ENCODE data around the gene ATP2A1. TPM values are rescaled to one million over a fixed set of nuclear protein-coding genes. Genes with fewer than 3 reads are reported as not detected.
"Not testable (repeated sequence)": the region's sequence is repeated elsewhere in the genome, so short reads cannot be mapped to it uniquely, and the experiment has no call there.

The ATP2A1 gene
- total and polyA plus RNA-seq, 2 donors: 0.57 to 1.2 TPM

DNA sequence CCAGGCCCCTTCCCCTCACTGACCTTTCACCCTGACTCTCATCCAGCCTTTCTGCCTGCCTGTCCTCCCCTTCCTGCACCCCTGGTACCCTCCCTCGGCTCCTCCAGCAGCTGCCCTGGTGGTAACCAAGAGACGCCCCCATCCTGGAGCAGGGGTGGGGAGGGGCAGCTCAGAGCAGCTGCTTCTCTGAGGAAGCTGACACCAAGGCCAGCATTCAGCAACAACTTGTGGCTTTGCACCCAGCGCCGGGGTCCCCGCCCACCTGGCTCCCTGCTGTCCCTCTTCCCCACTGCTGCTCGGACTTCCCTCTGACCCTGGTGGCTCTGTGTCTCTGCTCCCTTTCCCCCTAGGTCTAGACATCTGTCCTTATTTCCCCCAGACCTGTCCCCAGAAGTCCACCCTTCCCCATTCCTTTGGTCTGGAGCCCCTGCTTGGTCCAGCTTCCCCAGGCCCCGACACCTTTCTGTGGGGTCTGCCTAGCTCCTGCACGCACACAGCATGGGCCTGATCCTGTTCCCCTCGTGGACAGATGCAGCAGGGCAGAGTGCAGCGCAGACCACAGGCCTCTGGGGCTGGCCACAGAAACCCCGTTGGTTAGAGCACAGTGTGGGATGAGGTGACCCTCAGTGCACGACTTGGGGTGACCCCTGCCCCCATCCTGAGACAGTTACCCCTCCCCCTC, 1.2 kb upstream of the ATP2A1 start:
- Histone ChIP-seq H3K4me1 (ENCODE audit: control insufficient read depth in 2 of 2, insufficient read depth in 2 of 2, low read length in 2 of 2) (peaks cover 11 to 42% of the 10 kb centered on the region in 2 donors), H3K36me3 (ENCODE audit: control insufficient read depth in 2 of 2, insufficient read depth in 2 of 2, low read length in 1 of 2) (peaks cover 21 to 30% of the 10 kb centered on the region in 2 donors), H3K27ac (ENCODE audit: low read depth in 1 of 2, low read length in 1 of 2) (peak overlapping the region in 1 of 2 donors; percentile 37), H3K4me3 (ENCODE audit: low read length in 2 of 2) (no peak overlapping the region), H3K9me3 (ENCODE audit: control insufficient read depth in 2 of 2, insufficient read depth in 1 of 2, low read length in 1 of 2) (peaks cover 0 to 8% of the 10 kb centered on the region in 2 donors), H3K27me3 (ENCODE audit: control insufficient read depth in 2 of 2, insufficient read depth in 1 of 2, low read length in 1 of 2) (peaks cover 0 to 8% of the 10 kb centered on the region in 2 donors)
- WGBS: 45% methylated on average over 12 of the region's 12 CpGs
- DNase-seq (ENCODE audit: low read depth in 6 of 9, low spot score in 9 of 9): peak in 2 of 9 donors; percentile 47 to 59

GRCh38 chr16:28877655-28878000, 660 bp upstream of the ATP2A1 start:
- peaks cover 0 to 8% of the 10 kb centered on the region in 2 donors for H3K9me3 ChIP-seq (ENCODE audit: control insufficient read depth in 2 of 2, insufficient read depth in 1 of 2, low read length in 1 of 2)
- peaks cover 0 to 8% of the 10 kb centered on the region in 2 donors for H3K27me3 ChIP-seq (ENCODE audit: control insufficient read depth in 2 of 2, insufficient read depth in 1 of 2, low read length in 1 of 2)
- WGBS: 90% methylated on average over 2 of the region's 2 CpGs
- peaks cover 16 to 25% of the 10 kb centered on the region in 2 donors for H3K36me3 ChIP-seq (ENCODE audit: control insufficient read depth in 2 of 2, insufficient read depth in 2 of 2, low read length in 1 of 2)
- H3K4me1 ChIP-seq (ENCODE audit: control insufficient read depth in 2 of 2, insufficient read depth in 2 of 2, low read length in 2 of 2): peaks cover 11 to 42% of the 10 kb centered on the region in 2 donors
- H3K4me3 ChIP-seq (ENCODE audit: low read length in 2 of 2): no peak overlapping the region
- no peak for DNase-seq (ENCODE audit: low read depth in 6 of 9, low spot score in 9 of 9)
- H3K27ac ChIP-seq (ENCODE audit: low read depth in 1 of 2, low read length in 1 of 2): no peak overlapping the region

DNA sequence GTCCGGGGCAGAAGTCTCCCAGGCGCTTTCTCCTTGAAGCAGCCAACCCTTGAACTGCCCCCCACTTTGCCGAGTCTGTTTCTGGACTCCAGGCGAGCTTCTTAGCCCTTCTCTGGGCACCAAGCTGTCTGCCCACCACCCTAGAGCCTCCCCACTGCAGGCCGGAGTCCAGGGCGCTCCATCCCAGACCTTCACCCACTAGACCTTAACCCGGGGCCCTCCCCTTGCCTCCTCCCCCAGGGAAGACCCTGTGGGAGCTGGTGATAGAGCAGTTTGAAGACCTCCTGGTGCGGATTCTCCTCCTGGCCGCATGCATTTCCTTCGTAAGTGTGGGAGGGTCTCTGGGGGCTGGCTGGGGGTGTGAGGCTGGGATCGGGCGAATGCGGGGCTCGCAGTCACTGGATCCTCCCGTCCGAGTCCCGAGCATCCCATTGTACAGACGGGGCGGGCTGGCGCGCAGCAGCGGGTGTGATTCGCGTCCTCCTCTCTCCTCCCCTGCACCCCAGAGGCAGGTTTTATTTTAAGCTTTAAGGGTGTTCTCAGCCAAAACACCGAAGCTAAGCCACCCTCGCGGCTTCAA, 1.1 kb downstream of the ATP2A1 start:
- 7% methylated on average over 27 of the region's 27 CpGs for WGBS
- peaks cover 0 to 12% of the 10 kb centered on the region in 2 donors for H3K27me3 ChIP-seq (ENCODE audit: control insufficient read depth in 2 of 2, insufficient read depth in 1 of 2, low read length in 1 of 2)
- H3K4me3 ChIP-seq (ENCODE audit: low read length in 2 of 2): peak overlapping the region; percentile 68 to 78
- DNase-seq (ENCODE audit: low read depth in 6 of 9, low spot score in 9 of 9): no peak
- peaks cover 5 to 8% of the 10 kb centered on the region in 2 donors for H3K36me3 ChIP-seq (ENCODE audit: control insufficient read depth in 2 of 2, insufficient read depth in 2 of 2, low read length in 1 of 2)
- H3K4me1 ChIP-seq (ENCODE audit: control insufficient read depth in 2 of 2, insufficient read depth in 2 of 2, low read length in 2 of 2): peaks cover 11 to 46% of the 10 kb centered on the region in 2 donors
- peak overlapping the region in 1 of 2 donors; percentile 25 for H3K27ac ChIP-seq (ENCODE audit: low read depth in 1 of 2, low read length in 1 of 2)
- peaks cover 0 to 8% of the 10 kb centered on the region in 2 donors for H3K9me3 ChIP-seq (ENCODE audit: control insufficient read depth in 2 of 2, insufficient read depth in 1 of 2, low read length in 1 of 2)

GRCh38 chr16:28879841-28880588, 1.7 kb downstream of the ATP2A1 start:
- peaks cover under 1 to 6% of the 10 kb centered on the region in 2 donors for H3K36me3 ChIP-seq (ENCODE audit: control insufficient read depth in 2 of 2, insufficient read depth in 2 of 2, low read length in 1 of 2)
- peak overlapping the region; percentile 68 to 78 for H3K4me3 ChIP-seq (ENCODE audit: low read length in 2 of 2)
- peaks cover 0 to 12% of the 10 kb centered on the region in 2 donors for H3K27me3 ChIP-seq (ENCODE audit: control insufficient read depth in 2 of 2, insufficient read depth in 1 of 2, low read length in 1 of 2)
- peak overlapping the region in 1 of 2 donors; percentile 25 for H3K27ac ChIP-seq (ENCODE audit: low read depth in 1 of 2, low read length in 1 of 2)
- H3K9me3 ChIP-seq (ENCODE audit: control insufficient read depth in 2 of 2, insufficient read depth in 1 of 2, low read length in 1 of 2): peaks cover 0 to 8% of the 10 kb centered on the region in 2 donors
- 2% methylated on average over 66 of the region's 66 CpGs for WGBS
- peak; percentile 56 to 92 (median 77) for DNase-seq (ENCODE audit: low read depth in 6 of 9, low spot score in 9 of 9)
- peaks cover 11 to 46% of the 10 kb centered on the region in 2 donors for H3K4me1 ChIP-seq (ENCODE audit: control insufficient read depth in 2 of 2, insufficient read depth in 2 of 2, low read length in 2 of 2)

GRCh38 chr16:28880589-28880915, 2.3 kb downstream of the ATP2A1 start:
- Histone ChIP-seq H3K9me3 (ENCODE audit: control insufficient read depth in 2 of 2, insufficient read depth in 1 of 2, low read length in 1 of 2) (peaks cover 0 to 8% of the 10 kb centered on the region in 2 donors), H3K36me3 (ENCODE audit: control insufficient read depth in 2 of 2, insufficient read depth in 2 of 2, low read length in 1 of 2) (peaks cover 0 to 2% of the 10 kb centered on the region in 2 donors), H3K27me3 (ENCODE audit: control insufficient read depth in 2 of 2, insufficient read depth in 1 of 2, low read length in 1 of 2) (peaks cover 0 to 12% of the 10 kb centered on the region in 2 donors), H3K4me1 (ENCODE audit: control insufficient read depth in 2 of 2, insufficient read depth in 2 of 2, low read length in 2 of 2) (peaks cover 11 to 46% of the 10 kb centered on the region in 2 donors), H3K4me3 (ENCODE audit: low read length in 2 of 2) (peak overlapping the region; percentile 68 to 78), H3K27ac (ENCODE audit: low read depth in 1 of 2, low read length in 1 of 2) (no peak overlapping the region)
- DNase-seq (ENCODE audit: low read depth in 6 of 9, low spot score in 9 of 9): no peak
- 45% methylated on average over 11 of the region's 11 CpGs for WGBS

DNA sequence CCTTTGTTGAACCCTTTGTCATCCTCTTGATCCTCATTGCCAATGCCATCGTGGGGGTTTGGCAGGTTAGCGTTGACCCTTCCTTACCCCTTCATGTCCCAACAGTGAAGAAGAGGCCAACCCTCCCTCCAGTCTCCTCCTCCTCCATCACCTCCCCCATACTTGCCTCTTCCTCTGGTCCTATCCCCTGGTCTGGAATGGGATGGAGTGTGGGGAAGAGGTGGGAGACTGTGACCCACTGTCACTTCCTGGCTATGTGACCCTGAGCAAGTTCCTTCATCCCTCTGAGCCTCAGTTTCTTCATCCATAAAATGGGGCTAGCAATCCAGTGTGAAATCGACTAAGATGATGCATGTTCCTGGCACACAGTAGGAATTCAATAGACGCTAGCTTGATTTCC, 2.7 kb downstream of the ATP2A1 start:
- Histone ChIP-seq H3K4me1 (ENCODE audit: control insufficient read depth in 2 of 2, insufficient read depth in 2 of 2, low read length in 2 of 2) (peaks cover 11 to 46% of the 10 kb centered on the region in 2 donors), H3K4me3 (ENCODE audit: low read length in 2 of 2) (no peak overlapping the region), H3K9me3 (ENCODE audit: control insufficient read depth in 2 of 2, insufficient read depth in 1 of 2, low read length in 1 of 2) (peaks cover 0 to 8% of the 10 kb centered on the region in 2 donors), H3K27me3 (ENCODE audit: control insufficient read depth in 2 of 2, insufficient read depth in 1 of 2, low read length in 1 of 2) (peaks cover 0 to 12% of the 10 kb centered on the region in 2 donors), H3K36me3 (ENCODE audit: control insufficient read depth in 2 of 2, insufficient read depth in 2 of 2, low read length in 1 of 2) (no peaks in the 10 kb centered on the region), H3K27ac (ENCODE audit: low read depth in 1 of 2, low read length in 1 of 2) (no peak overlapping the region)
- no peak for DNase-seq (ENCODE audit: low read depth in 6 of 9, low spot score in 9 of 9)
- 82% methylated on average over 4 of the region's 4 CpGs for WGBS

- Histone ChIP-seq H3K27me3 (ENCODE audit: control insufficient read depth in 2 of 2, insufficient read depth in 1 of 2, low read length in 1 of 2) (peaks cover 0 to 12% of the 10 kb centered on the region in 2 donors), H3K4me1 (ENCODE audit: control insufficient read depth in 2 of 2, insufficient read depth in 2 of 2, low read length in 2 of 2) (peaks cover 11 to 45% of the 10 kb centered on the region in 2 donors)
- H3K4me3 ChIP-seq (ENCODE audit: low read length in 2 of 2); H3K9me3 ChIP-seq (ENCODE audit: control insufficient read depth in 2 of 2, insufficient read depth in 1 of 2, low read length in 1 of 2); H3K36me3 ChIP-seq (ENCODE audit: control insufficient read depth in 2 of 2, insufficient read depth in 2 of 2, low read length in 1 of 2); H3K27ac ChIP-seq (ENCODE audit: low read depth in 1 of 2, low read length in 1 of 2); DNase-seq (ENCODE audit: low read depth in 6 of 9, low spot score in 9 of 9): not testable (repeated sequence)
- 88% methylated on average over 4 of the region's 4 CpGs for WGBS
These were observed 3.3 kb downstream of the ATP2A1 start for GRCh38 chr16:28881565-28881964.

- 87% methylated on average over 24 of the region's 24 CpGs for WGBS
- peaks cover 0 to 8% of the 10 kb centered on the region in 2 donors for H3K9me3 ChIP-seq (ENCODE audit: control insufficient read depth in 2 of 2, insufficient read depth in 1 of 2, low read length in 1 of 2)
- H3K4me1 ChIP-seq (ENCODE audit: control insufficient read depth in 2 of 2, insufficient read depth in 2 of 2, low read length in 2 of 2): peaks cover 11 to 34% of the 10 kb centered on the region in 2 donors
- H3K27ac ChIP-seq (ENCODE audit: low read depth in 1 of 2, low read length in 1 of 2): no peak overlapping the region
- no peak for DNase-seq (ENCODE audit: low read depth in 6 of 9, low spot score in 9 of 9)
- no peak overlapping the region for H3K4me3 ChIP-seq (ENCODE audit: low read length in 2 of 2)
- no peaks in the 10 kb centered on the region for H3K36me3 ChIP-seq (ENCODE audit: control insufficient read depth in 2 of 2, insufficient read depth in 2 of 2, low read length in 1 of 2)
- peaks cover 0 to 12% of the 10 kb centered on the region in 2 donors for H3K27me3 ChIP-seq (ENCODE audit: control insufficient read depth in 2 of 2, insufficient read depth in 1 of 2, low read length in 1 of 2)
These were observed 4.4 kb downstream of the ATP2A1 start for GRCh38 chr16:28882551-28883160.

All from thymus (tissue), 11 donors.